Measurements from ENCODE around the gene CXCR4. TPM values are rescaled to one million over a fixed set of nuclear protein-coding genes. Genes with fewer than 3 reads are reported as not detected.

CXCR4 gene
- total RNA-seq, 1 donor from 2014 or later, result 29.2 TPM

DNA sequence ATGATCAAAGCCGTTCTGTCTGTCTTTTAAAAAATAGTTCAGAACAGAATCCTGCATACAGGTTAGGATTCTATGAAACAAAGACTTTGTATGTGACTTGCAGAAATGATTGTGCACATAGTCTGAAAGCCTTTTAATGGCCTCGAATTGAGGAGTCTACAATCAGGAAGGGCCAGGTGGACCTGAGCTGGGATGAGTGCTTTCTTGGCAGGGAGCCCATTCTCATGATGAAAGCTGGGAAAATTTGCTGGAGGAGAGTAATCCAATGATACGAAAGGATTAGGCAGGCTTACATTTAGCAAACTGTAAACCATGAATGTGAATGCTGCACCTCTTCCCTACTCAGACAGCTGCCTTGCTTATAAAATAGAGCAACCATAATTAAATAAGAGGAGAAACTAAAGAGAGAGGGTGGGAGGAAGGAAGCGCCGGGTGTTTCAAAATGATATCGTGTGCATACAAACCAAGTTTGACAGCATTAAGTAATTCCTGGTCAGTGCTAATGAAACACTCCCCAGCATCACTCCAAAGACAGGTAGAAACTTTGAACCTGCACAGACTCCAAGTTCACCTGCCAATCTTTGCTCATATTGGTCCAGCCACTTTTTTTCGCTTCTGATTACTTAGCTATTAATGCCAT lies 23.7 kb upstream of the CXCR4 start:
- Histone ChIP-seq H3K36me3 (ENCODE audit: control insufficient read depth in 3 of 3, insufficient read depth in 3 of 3, low read length in 3 of 3) (no peaks in the 10 kb centered on the region), H3K9me3 (ENCODE audit: control insufficient read depth in 3 of 3, low read length in 3 of 3) (no peaks in the 10 kb centered on the region)

GRCh38 chr2:136139631-136140030 lies 21.7 kb upstream of the CXCR4 start:
- H3K27ac ChIP-seq (ENCODE audit: low read depth, low read length), result no peak overlapping the region
- no peaks in the 10 kb centered on the region for H3K27me3 ChIP-seq (ENCODE audit: control insufficient read depth in 3 of 3, insufficient read depth in 3 of 3, low read length in 3 of 3)
- no peaks in the 10 kb centered on the region for H3K4me1 ChIP-seq (ENCODE audit: control insufficient read depth in 3 of 3, insufficient read depth in 3 of 3, low read length in 3 of 3)
- no peaks in the 10 kb centered on the region for H3K9me3 ChIP-seq (ENCODE audit: control insufficient read depth in 3 of 3, low read length in 3 of 3)
- H3K9ac ChIP-seq (ENCODE audit: low read depth in 1 of 3, low read length in 3 of 3), result no peak overlapping the region
- no peaks in the 10 kb centered on the region for H3K36me3 ChIP-seq (ENCODE audit: control insufficient read depth in 3 of 3, insufficient read depth in 3 of 3, low read length in 3 of 3)
- no peak overlapping the region for H3K4me3 ChIP-seq (ENCODE audit: low read length in 3 of 3)

More for the DNA sequence above, 23.7 kb upstream of the CXCR4 start:
- Histone ChIP-seq H3K9ac (ENCODE audit: low read depth in 1 of 3, low read length in 3 of 3) (no peak overlapping the region), H3K27me3 (ENCODE audit: control insufficient read depth in 3 of 3, insufficient read depth in 3 of 3, low read length in 3 of 3) (no peaks in the 10 kb centered on the region), H3K4me1 (ENCODE audit: control insufficient read depth in 3 of 3, insufficient read depth in 3 of 3, low read length in 3 of 3) (no peaks in the 10 kb centered on the region), H3K27ac (ENCODE audit: low read depth, low read length) (no peak overlapping the region), H3K4me3 (ENCODE audit: low read length in 3 of 3) (no peak overlapping the region)

GRCh38 chr2:136137982-136138381 lies 20.0 kb upstream of the CXCR4 start:
- Histone ChIP-seq H3K4me3 (ENCODE audit: low read length in 3 of 3) (no peak overlapping the region), H3K36me3 (ENCODE audit: control insufficient read depth in 3 of 3, insufficient read depth in 3 of 3, low read length in 3 of 3) (no peaks in the 10 kb centered on the region), H3K27ac (ENCODE audit: low read depth, low read length) (no peak overlapping the region), H3K4me1 (ENCODE audit: control insufficient read depth in 3 of 3, insufficient read depth in 3 of 3, low read length in 3 of 3) (no peaks in the 10 kb centered on the region), H3K27me3 (ENCODE audit: control insufficient read depth in 3 of 3, insufficient read depth in 3 of 3, low read length in 3 of 3) (no peaks in the 10 kb centered on the region), H3K9ac (ENCODE audit: low read depth in 1 of 3, low read length in 3 of 3) (no peak overlapping the region), H3K9me3 (ENCODE audit: control insufficient read depth in 3 of 3, low read length in 3 of 3) (no peaks in the 10 kb centered on the region)

- Histone ChIP-seq H3K27ac (ENCODE audit: low read depth, low read length) (peak overlapping the region; percentile 40), H3K4me3 (ENCODE audit: low read length in 3 of 3) (no peak overlapping the region), H3K4me1 (ENCODE audit: control insufficient read depth in 3 of 3, insufficient read depth in 3 of 3, low read length in 3 of 3) (no peaks in the 10 kb centered on the region), H3K36me3 (ENCODE audit: control insufficient read depth in 3 of 3, insufficient read depth in 3 of 3, low read length in 3 of 3) (no peaks in the 10 kb centered on the region), H3K9ac (ENCODE audit: low read depth in 1 of 3, low read length in 3 of 3) (no peak overlapping the region), H3K9me3 (ENCODE audit: control insufficient read depth in 3 of 3, low read length in 3 of 3) (no peaks in the 10 kb centered on the region), H3K27me3 (ENCODE audit: control insufficient read depth in 3 of 3, insufficient read depth in 3 of 3, low read length in 3 of 3) (no peaks in the 10 kb centered on the region)
Measured at GRCh38 chr2:136136931-136137330, 19.0 kb upstream of the CXCR4 start.

DNA sequence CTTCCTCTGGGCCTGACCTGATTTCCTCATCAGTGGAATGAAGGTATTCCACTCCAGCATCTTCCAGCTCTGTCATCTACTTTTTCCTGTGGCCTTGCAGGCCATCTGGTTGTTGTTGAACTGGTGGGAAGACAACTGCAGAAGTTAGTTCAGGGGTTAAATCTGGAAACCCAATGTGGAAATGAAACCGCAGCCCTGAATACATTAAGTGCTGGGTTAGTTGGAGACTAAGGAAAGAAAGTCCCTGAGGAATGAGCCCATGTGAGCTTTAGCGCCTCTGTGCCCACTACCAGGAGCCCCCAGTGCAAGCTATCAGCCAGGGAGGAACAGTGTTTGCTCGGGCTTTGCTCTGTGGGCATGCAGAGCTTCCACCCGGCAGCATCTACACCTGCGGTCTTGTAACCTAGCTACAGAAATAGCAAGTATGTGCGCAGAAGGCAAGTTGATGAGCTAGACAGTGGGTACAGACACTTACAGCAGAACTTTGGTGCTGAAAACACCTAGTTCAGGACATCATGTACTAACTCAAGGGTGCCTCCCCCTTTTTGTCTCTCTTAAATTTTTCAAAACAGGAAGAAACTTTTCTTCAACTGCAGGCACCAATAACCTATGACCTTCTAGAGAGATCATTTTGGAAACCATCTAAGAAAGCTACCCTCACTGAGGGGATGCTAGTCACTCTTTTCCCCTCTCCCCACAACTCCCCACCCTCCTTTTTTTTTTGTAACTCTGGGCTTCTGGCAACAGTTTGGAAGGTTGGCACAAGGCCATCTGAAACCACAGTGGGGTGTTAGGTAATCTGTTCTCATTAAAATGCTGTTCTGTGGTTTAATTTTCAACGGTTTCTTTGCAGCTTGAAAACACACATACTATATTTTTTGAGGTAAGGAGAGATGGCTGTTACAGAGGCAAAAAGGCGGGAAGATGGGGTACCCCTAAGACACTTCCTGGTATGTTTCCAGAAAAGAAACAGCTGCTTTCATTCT lies 18.3 kb upstream of the CXCR4 start:
- H3K4me3 ChIP-seq (ENCODE audit: low read length in 3 of 3), result no peak overlapping the region
- H3K36me3 ChIP-seq (ENCODE audit: control insufficient read depth in 3 of 3, insufficient read depth in 3 of 3, low read length in 3 of 3), result no peaks in the 10 kb centered on the region
- H3K27ac ChIP-seq (ENCODE audit: low read depth, low read length), result peak overlapping the region; percentile 40
- H3K9ac ChIP-seq (ENCODE audit: low read depth in 1 of 3, low read length in 3 of 3), result no peak overlapping the region
- no peaks in the 10 kb centered on the region for H3K9me3 ChIP-seq (ENCODE audit: control insufficient read depth in 3 of 3, low read length in 3 of 3)
- no peaks in the 10 kb centered on the region for H3K27me3 ChIP-seq (ENCODE audit: control insufficient read depth in 3 of 3, insufficient read depth in 3 of 3, low read length in 3 of 3)
- H3K4me1 ChIP-seq (ENCODE audit: control insufficient read depth in 3 of 3, insufficient read depth in 3 of 3, low read length in 3 of 3), result no peaks in the 10 kb centered on the region

DNA sequence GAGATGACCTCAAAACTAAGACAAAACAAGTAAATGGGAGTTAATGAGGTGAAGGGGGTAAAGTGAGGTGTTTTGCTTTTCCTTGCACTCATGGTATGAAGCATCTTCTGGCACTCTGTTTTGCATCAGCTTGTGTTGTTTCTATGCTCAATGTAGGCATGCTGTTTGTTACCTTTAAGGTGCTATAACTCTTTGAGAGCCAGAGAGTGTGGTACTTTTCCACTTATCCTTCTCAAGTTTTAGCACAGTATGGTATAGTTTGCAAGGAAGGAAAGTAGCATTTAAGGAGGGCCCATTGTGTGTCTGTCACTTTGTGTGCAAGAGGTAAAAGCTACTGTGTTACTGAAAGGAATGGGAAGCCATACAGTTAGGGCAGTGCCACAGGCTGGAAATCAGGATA lies 17.5 kb upstream of the CXCR4 start:
- Histone ChIP-seq H3K9me3 (ENCODE audit: control insufficient read depth in 3 of 3, low read length in 3 of 3) (no peaks in the 10 kb centered on the region), H3K9ac (ENCODE audit: low read depth in 1 of 3, low read length in 3 of 3) (no peak overlapping the region), H3K36me3 (ENCODE audit: control insufficient read depth in 3 of 3, insufficient read depth in 3 of 3, low read length in 3 of 3) (no peaks in the 10 kb centered on the region), H3K4me3 (ENCODE audit: low read length in 3 of 3) (no peak overlapping the region), H3K27me3 (ENCODE audit: control insufficient read depth in 3 of 3, insufficient read depth in 3 of 3, low read length in 3 of 3) (no peaks in the 10 kb centered on the region), H3K27ac (ENCODE audit: low read depth, low read length) (no peak overlapping the region), H3K4me1 (ENCODE audit: control insufficient read depth in 3 of 3, insufficient read depth in 3 of 3, low read length in 3 of 3) (no peaks in the 10 kb centered on the region)

GRCh38 chr2:136134126-136134525 lies 16.2 kb upstream of the CXCR4 start:
- no peaks in the 10 kb centered on the region for H3K27me3 ChIP-seq (ENCODE audit: control insufficient read depth in 3 of 3, insufficient read depth in 3 of 3, low read length in 3 of 3)
- no peaks in the 10 kb centered on the region for H3K4me1 ChIP-seq (ENCODE audit: control insufficient read depth in 3 of 3, insufficient read depth in 3 of 3, low read length in 3 of 3)
- no peak overlapping the region for H3K27ac ChIP-seq (ENCODE audit: low read depth, low read length)
- H3K9ac ChIP-seq (ENCODE audit: low read depth in 1 of 3, low read length in 3 of 3), result no peak overlapping the region
- H3K4me3 ChIP-seq (ENCODE audit: low read length in 3 of 3), result no peak overlapping the region
- no peaks in the 10 kb centered on the region for H3K9me3 ChIP-seq (ENCODE audit: control insufficient read depth in 3 of 3, low read length in 3 of 3)
- no peaks in the 10 kb centered on the region for H3K36me3 ChIP-seq (ENCODE audit: control insufficient read depth in 3 of 3, insufficient read depth in 3 of 3, low read length in 3 of 3)

GRCh38 chr2:136133586-136133985 lies 15.6 kb upstream of the CXCR4 start:
- Histone ChIP-seq H3K4me1 (ENCODE audit: control insufficient read depth in 3 of 3, insufficient read depth in 3 of 3, low read length in 3 of 3) (no peaks in the 10 kb centered on the region), H3K4me3 (ENCODE audit: low read length in 3 of 3) (no peak overlapping the region), H3K36me3 (ENCODE audit: control insufficient read depth in 3 of 3, insufficient read depth in 3 of 3, low read length in 3 of 3) (no peaks in the 10 kb centered on the region), H3K27me3 (ENCODE audit: control insufficient read depth in 3 of 3, insufficient read depth in 3 of 3, low read length in 3 of 3) (no peaks in the 10 kb centered on the region), H3K9me3 (ENCODE audit: control insufficient read depth in 3 of 3, low read length in 3 of 3) (no peaks in the 10 kb centered on the region), H3K27ac (ENCODE audit: low read depth, low read length) (no peak overlapping the region), H3K9ac (ENCODE audit: low read depth in 1 of 3, low read length in 3 of 3) (no peak overlapping the region)

DNA sequence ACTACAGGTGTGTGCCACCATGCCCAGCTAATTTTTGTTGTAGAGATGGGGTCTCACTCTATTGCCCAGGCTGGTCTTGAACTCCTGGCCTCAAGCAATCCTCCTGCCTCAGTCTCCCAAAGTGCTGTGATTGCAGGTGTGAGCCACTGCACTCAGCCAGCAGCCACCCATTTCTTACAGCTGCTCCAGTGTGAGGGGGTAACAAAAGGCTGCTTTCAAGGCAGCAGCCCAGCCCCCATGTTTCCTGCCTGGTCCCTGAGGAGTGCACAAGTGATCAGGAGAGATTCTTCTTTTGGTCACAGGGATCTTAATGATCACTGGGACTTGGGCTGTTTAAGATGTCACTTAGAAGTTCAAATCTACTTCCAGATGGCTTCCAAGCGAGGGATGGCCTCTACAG lies 15.2 kb upstream of the CXCR4 start:
- H3K27ac ChIP-seq (ENCODE audit: low read depth, low read length), result no peak overlapping the region
- no peak overlapping the region for H3K4me3 ChIP-seq (ENCODE audit: low read length in 3 of 3)
- H3K27me3 ChIP-seq (ENCODE audit: control insufficient read depth in 3 of 3, insufficient read depth in 3 of 3, low read length in 3 of 3), result no peaks in the 10 kb centered on the region
- H3K36me3 ChIP-seq (ENCODE audit: control insufficient read depth in 3 of 3, insufficient read depth in 3 of 3, low read length in 3 of 3), result no peaks in the 10 kb centered on the region
- H3K4me1 ChIP-seq (ENCODE audit: control insufficient read depth in 3 of 3, insufficient read depth in 3 of 3, low read length in 3 of 3), result no peaks in the 10 kb centered on the region
- no peak overlapping the region for H3K9ac ChIP-seq (ENCODE audit: low read depth in 1 of 3, low read length in 3 of 3)
- no peaks in the 10 kb centered on the region for H3K9me3 ChIP-seq (ENCODE audit: control insufficient read depth in 3 of 3, low read length in 3 of 3)

DNA sequence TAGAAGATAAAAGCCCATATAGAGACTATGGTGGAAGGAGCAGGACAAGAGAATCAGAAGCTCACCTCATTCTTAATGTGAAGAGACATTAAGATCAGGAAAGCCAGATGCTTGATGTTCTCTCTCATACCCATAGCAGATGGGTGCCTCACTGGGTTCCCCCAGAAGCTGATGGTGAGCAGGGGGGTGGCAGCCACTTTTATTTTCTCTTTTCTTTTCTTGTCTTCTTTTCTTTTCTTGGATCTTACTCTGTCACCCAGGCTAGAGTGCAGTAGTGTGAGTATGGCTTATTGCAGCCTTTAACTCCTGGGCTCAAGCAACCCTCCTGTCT lies 14.8 kb upstream of the CXCR4 start:
- no peak overlapping the region for H3K27ac ChIP-seq (ENCODE audit: low read depth, low read length)
- no peaks in the 10 kb centered on the region for H3K9me3 ChIP-seq (ENCODE audit: control insufficient read depth in 3 of 3, low read length in 3 of 3)
- H3K4me1 ChIP-seq (ENCODE audit: control insufficient read depth in 3 of 3, insufficient read depth in 3 of 3, low read length in 3 of 3), result no peaks in the 10 kb centered on the region
- no peak overlapping the region for H3K9ac ChIP-seq (ENCODE audit: low read depth in 1 of 3, low read length in 3 of 3)
- H3K4me3 ChIP-seq (ENCODE audit: low read length in 3 of 3), result no peak overlapping the region
- no peaks in the 10 kb centered on the region for H3K27me3 ChIP-seq (ENCODE audit: control insufficient read depth in 3 of 3, insufficient read depth in 3 of 3, low read length in 3 of 3)
- no peaks in the 10 kb centered on the region for H3K36me3 ChIP-seq (ENCODE audit: control insufficient read depth in 3 of 3, insufficient read depth in 3 of 3, low read length in 3 of 3)

Data from skeletal muscle tissue (tissue), 4 donors.